HepG2 (cell line): ENCODE measurements around the gene C1orf115. TPM values are rescaled to one million over a fixed set of nuclear protein-coding genes. Genes with fewer than 3 reads are reported as not detected.

Source experiments
- BRF2 ChIP-seq: sonication (generic); formaldehyde crosslinking; IDR thresholded peaks from 2 replicates; pipeline ENCODE4 v1.8.1; 2022; ENCODE audit warnings: mild to moderate bottlenecking, missing genetic modification reagents
- CHD2 ChIP-seq: IDR thresholded peaks from 2 replicates; pipeline ENCODE4 v1.6.1; 2011; ENCODE audit warnings: low read depth, low read length, improper control_type of control experiment
- FIP1L1 ChIP-seq: fragments of 200-400 bp; formaldehyde crosslinking; IDR thresholded peaks from 2 replicates; pipeline ENCODE4 v1.6.1; 2018; ENCODE audit warnings: low read depth, mild to moderate bottlenecking, low read length, moderate library complexity, borderline replicate concordance; ENCODE audit not compliant: insufficient read depth
- FOXA3 ChIP-seq: IDR thresholded peaks from 2 replicates; pipeline ENCODE4 v1.6.1; 2016; ENCODE audit warnings: missing genetic modification reagents, missing compliant biosample characterization
- GFI1 ChIP-seq: sonication (generic); formaldehyde crosslinking; IDR thresholded peaks from 2 replicates; pipeline ENCODE4 v1.5.0; 2020; ENCODE audit warnings: missing genetic modification reagents, mild to moderate bottlenecking, borderline replicate concordance
- HDAC2 ChIP-seq: sonication (generic); formaldehyde crosslinking; IDR thresholded peaks from 2 replicates; pipeline ENCODE4 v1.4.0; 2020; ENCODE audit warnings: missing genetic modification reagents
- HNF1A ChIP-seq, 2 experiments: sonication (generic) in 1 of 2; formaldehyde crosslinking in 1 of 2; IDR thresholded peaks; 2 replicates each; pipeline versions ENCODE4 v1.4.0 to v1.6.1; 2016 to 2020; ENCODE audit warnings: borderline replicate concordance in 1 of 2, low read depth in 1 of 2, mild to moderate bottlenecking in 1 of 2, missing genetic modification reagents in 1 of 2
- HNF4A ChIP-seq: sonication (generic); formaldehyde crosslinking; IDR thresholded peaks from 2 replicates; pipeline ENCODE4 v1.4.0; 2020; ENCODE audit warnings: missing genetic modification reagents
- ISX ChIP-seq: sonication (generic); formaldehyde crosslinking; conservative IDR thresholded peaks from 2 replicates; pipeline ENCODE4 v1.5.0; 2020; ENCODE audit warnings: missing genetic modification reagents
- MIER3 ChIP-seq: IDR thresholded peaks from 2 replicates; pipeline ENCODE4 v1.6.1; 2016; ENCODE audit warnings: missing compliant biosample characterization, borderline replicate concordance
- NCOA2 ChIP-seq: sonication (generic); formaldehyde crosslinking; IDR thresholded peaks from 2 replicates; pipeline ENCODE4 v1.8.0; 2022; ENCODE audit warnings: inconsistent platforms
- ONECUT2 ChIP-seq: sonication (generic); formaldehyde crosslinking; IDR thresholded peaks from 2 replicates; pipeline ENCODE4 v1.4.0; 2020; ENCODE audit warnings: missing genetic modification reagents
- SOX13 ChIP-seq, 3 experiments: fragments of 450-650 bp in 1 of 3; sonication (generic) in 1 of 3; formaldehyde crosslinking in 1 of 3; IDR thresholded peaks in 2 of 3; conservative IDR thresholded peaks in 1 of 3; 2 replicates each; pipeline versions ENCODE4 v1.5.0 to v1.6.1; 2016 to 2020; ENCODE audit warnings: antibody characterized with exemption in 1 of 3, mild to moderate bottlenecking in 1 of 3, missing compliant biosample characterization in 1 of 3, missing genetic modification reagents in 1 of 3, moderate library complexity in 1 of 3
- SYNCRIP ChIP-seq: fragments of 200-400 bp; formaldehyde crosslinking; IDR thresholded peaks from 2 replicates; pipeline ENCODE4 v1.6.1; 2018; ENCODE audit warnings: mild to moderate bottlenecking, low read depth, low read length; ENCODE audit not compliant: insufficient read depth
- THRA ChIP-seq: sonication (generic); formaldehyde crosslinking; IDR thresholded peaks from 2 replicates; pipeline ENCODE4 v1.4.0; 2020; ENCODE audit warnings: missing genetic modification reagents, borderline replicate concordance
- ZNF101 ChIP-seq: sonication (generic); formaldehyde crosslinking; IDR thresholded peaks from 2 replicates; pipeline ENCODE4 v1.4.0; 2020; ENCODE audit warnings: mild to moderate bottlenecking, low read depth, missing genetic modification reagents, borderline replicate concordance
- ZNF598 ChIP-seq: sonication (generic); formaldehyde crosslinking; IDR thresholded peaks from 2 replicates; pipeline ENCODE4 v1.5.1; 2020; ENCODE audit warnings: mild to moderate bottlenecking, missing genetic modification reagents, borderline replicate concordance
- ZNF710 ChIP-seq: sonication (generic); formaldehyde crosslinking; IDR thresholded peaks from 2 replicates; pipeline ENCODE4 v1.5.0; 2020; ENCODE audit warnings: mild to moderate bottlenecking, missing genetic modification reagents, borderline replicate concordance
- polyA plus RNA-seq, 8 experiments: library from polyadenylated mRNA; depleted of rRNA in 3 of 8; stranded (reverse) in 7 of 8; unstranded in 1 of 8; fragments of >200 nt; fragmentation: Illumina TruSeq in 4 of 8; extraction: Trizol in 4 of 8; gene quantifications; 2 replicates each; pipeline versions ENCODE4 v1.2.1 to v1.2.3, GENCODE V29; 2011 to 2016; ENCODE audit warnings: low read depth in 4 of 8, missing spikeins in 1 of 8, mixed read lengths in 1 of 8; ENCODE audit not compliant: insufficient read depth in 1 of 8
- total RNA-seq, 5 experiments: library from RNA; depleted of rRNA; stranded (reverse); fragments of >200 nt; fragmentation: Illumina TruSeq; extraction: Trizol; gene quantifications; 2 replicates each; pipeline ENCODE4 v1.2.3, GENCODE V29; 2016; ENCODE audit warnings: low read depth in 1 of 5

Gene C1orf115
- total and polyA plus RNA-seq, 2 of the 13 experiments (the other 11 are each of a cell fraction or from before 2014, with no cell fraction given): 25.2 to 85.9 TPM

GRCh38 chr1:220711056-220711809, 21.1 kb downstream of the C1orf115 start (continued):
- no peak for TF ChIP-seq SOX13 (IDR thresholded peaks at IDR 0.05)
- TF ChIP-seq SOX13 (CRISPR knock-in tag; conservative IDR thresholded peaks at IDR 0.05 in 1 of 2, IDR thresholded peaks at IDR 0.05 in 1 of 2): peak in 1 of 2 experiments; percentile 69; a peak in 2 of 4 replicates
- TF ChIP-seq HNF4A: peak; percentile 73
- TF ChIP-seq BRF2 (CRISPR knock-in tag): no peak
- TF ChIP-seq CHD2: no peak
- TF ChIP-seq ZNF710 (CRISPR knock-in tag): no peak
- TF ChIP-seq THRA (CRISPR knock-in tag): peak; percentile 78; the same call in 1 of the 2 replicates
- TF ChIP-seq GFI1 (CRISPR knock-in tag): no peak
- peak; percentile 57; the same call in 1 of the 2 replicates for TF ChIP-seq FOXA3 (CRISPR knock-in tag)
- no peak for TF ChIP-seq ZNF101
- no peak for TF ChIP-seq ISX (CRISPR knock-in tag)
- no peak for TF ChIP-seq ONECUT2 (CRISPR knock-in tag)
- no peak for TF ChIP-seq FIP1L1
- no peak for TF ChIP-seq HNF1A (IDR thresholded peaks at IDR 0.05; ENCODE audit: low read depth)
- peak; percentile 68; the same call in 1 of the 2 replicates for TF ChIP-seq HNF1A (CRISPR knock-in tag; IDR thresholded peaks at IDR 0.05; ENCODE audit: borderline replicate concordance)
- no peak for TF ChIP-seq SYNCRIP
- TF ChIP-seq MIER3 (CRISPR knock-in tag): 0 out of 2 replicates have a peak, but pooled peaks have one; percentile 29
- peak; percentile 66; the same call in 1 of the 2 replicates for TF ChIP-seq NCOA2 (CRISPR knock-in tag)
- TF ChIP-seq HDAC2: peak; percentile 39; the same call in 1 of the 2 replicates
- no peak for TF ChIP-seq ZNF598
